H54 (cell line): Measurements from ENCODE around the gene ETFA.

Experiments used
- DNase-seq: peaks from one replicate; pipeline ENCODE4 v3.0.0; 2011; ENCODE audit warnings: low spot score, mixed read lengths; ENCODE audit not compliant: insufficient read length
- FAIRE-seq: peaks from 3 replicates; lab custom pipeline; 2011; peaks lifted over from hg19 to GRCh38; lab: Jason Lieb, UNC
- POLR2A ChIP-seq: IDR thresholded peaks from 2 replicates; pipeline ENCODE4 v1.6.1; 2011; ENCODE audit warnings: low read depth, mild to moderate bottlenecking, low read length

Gene ETFA

DNA sequence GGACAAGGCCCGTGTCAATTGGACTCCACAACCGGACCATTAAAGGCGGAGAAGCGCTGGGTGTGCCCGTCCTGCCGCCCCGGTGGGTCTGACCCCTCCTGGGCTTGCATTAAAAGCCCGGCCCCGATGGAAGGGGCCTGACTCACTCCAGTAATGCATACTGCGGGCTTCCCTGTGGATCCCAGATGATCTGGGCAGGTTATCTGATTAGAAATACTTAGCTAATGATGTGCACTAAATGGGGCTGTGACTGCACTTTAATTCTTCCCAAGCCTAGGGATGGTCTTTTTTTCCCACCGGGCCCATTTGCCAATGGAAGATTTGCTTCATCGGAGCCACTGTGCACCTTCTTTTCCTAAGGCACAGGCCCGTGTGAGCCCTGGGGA lies 126.6 kb downstream of the ETFA start:
- FAIRE-seq: no peak
- no peak for DNase-seq
- TF ChIP-seq POLR2A: no peak

- FAIRE-seq (no peak), DNase-seq (no peak)
- no peak for TF ChIP-seq POLR2A
Observed at GRCh38 chr15:76183930-76184649, 127.2 kb downstream of the ETFA start.

- FAIRE-seq: no peak
- no peak for TF ChIP-seq POLR2A
- DNase-seq: no peak
Observed at GRCh38 chr15:76181705-76182107, 129.6 kb downstream of the ETFA start.

DNA sequence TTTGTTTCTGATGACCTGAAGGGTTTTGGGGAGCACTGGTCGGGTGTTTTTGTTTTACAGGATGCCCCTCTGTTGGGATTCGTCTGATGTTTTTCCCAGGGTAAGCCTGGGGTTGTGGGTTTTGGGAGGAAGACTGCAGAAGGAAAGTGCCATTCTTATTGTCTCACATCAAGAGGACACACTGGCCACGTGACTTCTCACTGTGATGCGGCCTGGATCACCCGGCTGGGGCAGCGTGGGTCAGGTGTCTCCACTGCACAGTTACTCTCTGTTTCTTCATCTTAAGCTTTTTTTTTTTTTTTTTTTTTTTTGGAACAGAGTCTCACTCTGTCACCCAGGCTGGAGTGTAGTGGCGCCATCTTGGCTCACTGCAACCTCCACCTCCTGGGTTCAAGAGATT lies 130.9 kb downstream of the ETFA start:
- FAIRE-seq (no peak), DNase-seq (no peak)
- TF ChIP-seq POLR2A: no peak

DNA sequence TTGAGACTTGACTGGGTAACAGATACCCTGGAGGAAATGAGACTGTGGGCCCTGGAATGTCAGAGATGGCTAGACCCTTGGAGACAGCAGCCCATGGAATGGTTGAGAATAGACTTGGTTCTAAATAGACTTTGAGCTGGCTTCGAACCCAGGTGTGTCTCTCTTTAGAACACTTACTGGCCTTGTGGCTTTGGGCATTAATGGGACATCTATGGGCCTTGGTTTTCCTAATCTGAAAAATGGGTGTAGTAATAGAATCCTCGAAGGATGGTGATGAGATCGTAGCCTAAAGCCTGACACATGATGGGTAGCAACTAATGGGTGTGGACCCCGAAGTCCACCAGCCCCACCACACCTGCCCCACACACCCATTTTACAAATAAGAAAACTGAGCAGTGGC lies 132.2 kb downstream of the ETFA start:
- no peak for TF ChIP-seq POLR2A
- DNase-seq (no peak), FAIRE-seq (no peak)

DNA sequence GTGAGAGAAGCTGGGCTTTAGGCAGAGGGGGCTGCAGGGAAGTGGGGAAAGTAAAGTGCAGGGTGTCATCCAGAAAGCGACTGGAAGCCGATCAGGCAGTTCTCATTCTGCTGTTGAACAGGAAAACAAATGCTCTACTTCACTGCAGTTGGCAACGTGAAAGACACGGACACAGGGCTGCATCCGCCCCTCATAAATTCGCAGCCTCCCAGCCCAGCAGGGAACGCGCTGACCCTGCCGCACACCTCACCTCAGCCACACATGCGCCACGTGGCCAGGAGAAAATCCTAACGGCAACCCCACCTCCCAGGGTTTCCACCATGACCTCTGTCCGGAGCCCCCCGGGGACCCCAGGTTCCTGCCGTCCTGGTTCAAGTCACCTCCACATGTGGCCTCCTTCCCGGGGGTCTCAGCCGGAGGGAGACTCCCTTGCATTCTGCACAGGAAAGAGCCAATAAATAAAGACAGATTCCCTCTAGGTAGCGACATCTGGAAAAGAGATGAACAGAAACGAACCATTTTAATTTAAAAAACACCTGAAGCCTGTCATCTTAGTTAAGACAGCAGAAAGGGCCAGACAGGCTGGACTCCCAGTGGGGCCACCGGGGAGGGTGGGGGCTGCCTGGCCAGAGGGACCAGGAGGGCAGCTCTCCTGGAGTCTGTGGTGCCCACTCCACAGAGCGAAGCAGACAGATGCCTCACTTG lies 132.8 kb downstream of the ETFA start:
- DNase-seq (no peak), FAIRE-seq (no peak)
- no peak for TF ChIP-seq POLR2A

DNA sequence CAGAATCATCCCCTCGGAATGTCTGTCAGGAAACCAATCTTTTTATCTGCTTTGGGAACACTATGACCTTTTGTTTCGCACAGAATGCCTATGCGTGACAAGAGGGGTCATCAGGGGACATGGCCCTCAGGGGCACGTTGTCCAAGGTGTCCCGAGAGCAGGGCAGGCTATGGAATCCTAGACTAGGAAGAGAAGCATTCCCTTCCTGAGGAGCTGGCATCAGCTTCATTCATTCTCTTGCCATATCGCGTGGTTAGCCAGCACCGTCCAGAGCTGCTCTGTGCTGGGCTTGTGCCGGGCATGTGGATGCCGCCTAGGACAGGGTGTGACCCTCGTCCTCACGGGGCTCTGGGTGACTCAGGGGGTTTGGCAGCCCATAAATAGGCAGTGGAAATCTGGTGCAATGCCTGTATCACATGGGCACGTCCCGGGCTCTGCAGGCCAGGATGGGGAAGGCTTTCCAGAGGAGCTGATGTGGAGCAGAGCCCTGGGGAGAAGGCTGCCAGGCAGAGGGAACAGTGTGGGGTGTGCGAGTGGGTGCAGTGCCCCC lies 133.7 kb downstream of the ETFA start:
- DNase-seq (peak; percentile 50), FAIRE-seq (no peak)
- TF ChIP-seq POLR2A: 0 out of 2 replicates have a peak, but pooled peaks have one; percentile 4

DNA sequence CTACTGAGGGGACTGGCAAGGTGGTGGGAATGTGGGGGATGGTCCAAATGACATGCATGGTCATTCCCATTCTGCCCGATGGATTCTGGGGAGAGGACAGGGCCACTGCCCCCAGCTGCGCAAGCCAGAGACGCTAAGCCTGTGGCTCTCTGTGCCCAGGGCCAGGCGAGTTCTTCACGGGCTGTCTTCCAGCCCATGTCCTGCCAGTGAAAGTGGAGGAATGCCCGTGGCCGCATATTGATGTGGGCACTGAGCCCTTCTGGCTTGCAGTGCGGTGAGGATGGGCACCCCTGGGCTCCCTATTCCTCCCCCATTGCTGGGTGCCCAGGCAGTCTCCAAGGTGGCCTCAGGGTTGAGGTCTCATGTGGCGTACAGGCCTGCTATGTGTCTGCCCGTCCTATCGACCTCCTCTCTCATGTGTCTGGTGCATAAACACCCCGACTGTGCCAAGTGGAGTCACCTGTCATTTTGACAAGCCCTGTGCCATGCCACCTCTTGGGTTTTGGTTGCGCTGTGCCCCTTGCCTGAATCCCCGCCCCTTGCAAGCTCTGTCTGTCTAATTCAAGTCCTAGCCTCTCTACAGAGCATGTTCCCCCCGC lies 134.7 kb downstream of the ETFA start:
- FAIRE-seq (no peak), DNase-seq (no peak)
- TF ChIP-seq POLR2A: no peak

- TF ChIP-seq POLR2A: no peak
- DNase-seq (no peak), FAIRE-seq (no peak)
Observed at GRCh38 chr15:76176059-76176458, 135.2 kb downstream of the ETFA start.

DNA sequence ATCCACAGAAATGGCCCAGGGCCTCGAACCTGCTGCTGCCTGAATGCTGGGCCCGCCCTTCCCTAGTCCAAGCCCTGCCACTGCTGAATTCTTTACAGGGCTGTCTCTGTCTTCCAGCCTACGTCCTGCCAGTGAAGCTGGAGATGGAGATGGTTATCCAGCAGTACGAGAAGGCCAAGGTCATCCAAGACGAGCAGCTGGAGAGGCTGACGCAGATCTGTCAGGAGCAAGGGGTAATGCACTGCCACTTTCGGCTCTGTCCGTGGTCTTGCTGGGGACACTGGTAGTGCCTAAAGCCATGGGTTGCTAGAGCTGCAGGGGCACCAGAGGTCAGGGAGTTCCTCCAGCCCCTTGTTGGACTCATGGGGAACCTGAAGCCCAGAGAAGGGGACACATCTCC lies 135.8 kb downstream of the ETFA start:
- no peak for FAIRE-seq
- TF ChIP-seq POLR2A: no peak

DNA sequence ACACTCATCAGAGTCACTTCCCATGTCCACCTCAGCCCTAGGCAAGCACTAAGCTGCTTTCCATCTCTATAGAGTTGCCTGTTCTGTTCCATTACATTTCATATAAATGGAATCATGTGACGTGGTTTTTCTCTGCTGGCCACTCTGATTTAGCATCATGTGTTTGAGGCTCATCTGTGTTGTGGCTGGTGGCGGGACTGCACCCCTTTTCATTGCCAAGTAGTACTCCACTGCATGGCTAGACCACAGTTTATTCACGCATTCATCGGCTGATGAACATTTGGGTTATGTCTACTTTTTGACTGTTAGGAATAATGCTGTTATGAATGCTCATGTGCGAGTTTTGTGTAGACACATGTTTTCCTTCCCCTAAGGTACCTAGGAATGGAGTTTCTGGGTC lies 136.6 kb downstream of the ETFA start:
- no peak for TF ChIP-seq POLR2A
- FAIRE-seq (no peak), DNase-seq (no peak)

More for the DNA sequence above, 135.8 kb downstream of the ETFA start:
- DNase-seq: no peak

- TF ChIP-seq POLR2A: no peak
- DNase-seq: no peak
- no peak for FAIRE-seq
Observed at GRCh38 chr15:76173317-76173834, 137.9 kb downstream of the ETFA start.

- TF ChIP-seq POLR2A: no peak
- FAIRE-seq: no peak
- no peak for DNase-seq
Observed at GRCh38 chr15:76172782-76173181, 138.5 kb downstream of the ETFA start.
